HG03575 (cell line): ENCODE results near the gene KRTAP1-1.

Experiments used
- ATAC-seq: cut with Tn5 transposase; IDR thresholded peaks from one replicate; pipeline ENCODE4 v1.9.1; 2021; ENCODE audit not compliant: unreplicated experiment, insufficient number of reproducible peaks, low FRiP score; ENCODE audit errors: extremely low read depth

KRTAP1-1 gene

DNA sequence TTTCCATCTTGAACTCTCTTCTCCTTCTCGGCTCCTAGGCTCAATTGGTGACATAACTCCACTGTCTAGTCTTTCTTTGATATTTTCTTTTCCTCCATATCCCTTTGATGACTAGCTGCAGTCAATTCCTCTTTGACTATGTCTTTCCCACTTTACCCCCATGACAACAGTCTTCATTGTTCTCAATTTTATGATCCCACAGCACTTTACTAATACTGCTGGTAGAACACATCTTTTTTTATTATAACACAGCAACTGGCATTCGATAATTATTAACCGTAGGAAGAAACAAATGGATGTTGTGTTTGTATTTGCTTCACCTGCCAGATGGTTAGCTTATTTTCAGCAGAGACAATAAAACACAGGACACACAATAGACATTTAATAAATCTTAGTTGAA, 48.6 kb downstream of the KRTAP1-1 start:
- ATAC-seq: no peak
